Cardiac muscle cell (in vitro differentiated cells and primary cell): Measurements from ENCODE around the gene TGFB1. TPM values are rescaled to one million over a fixed set of nuclear protein-coding genes. Genes with fewer than 3 reads are reported as not detected.

Experiments used
- DNase-seq, 2 donors: peaks; one replicate each; pipeline versions ENCODE4 v3.0.0 to v3.0.0-alpha.2; 2010 to 2017; ENCODE audit warnings: low read depth in 1 of 2, low spot score in 1 of 2
- H3K27ac ChIP-seq: fragments of 200-600 bp; sonication (generic); 2 replicates; pipeline ENCODE4 v1.5.1; 2016
- H3K27me3 ChIP-seq: fragments of 200-600 bp; sonication (generic); 2 replicates; pipeline ENCODE4 v1.6.0; 2016; ENCODE audit warnings: control low read depth
- H3K36me3 ChIP-seq: fragments of 200-600 bp; sonication (generic); 2 replicates; pipeline ENCODE4 v1.5.1; 2016; ENCODE audit warnings: control low read depth
- H3K4me1 ChIP-seq: fragments of 200-600 bp; sonication (generic); 2 replicates; pipeline ENCODE4 v1.8.1; 2017; ENCODE audit warnings: low read depth, mild to moderate bottlenecking, mixed run types
- H3K4me3 ChIP-seq: fragments of 200-600 bp; sonication (generic); 2 replicates; pipeline ENCODE4 v1.5.1; 2016; ENCODE audit warnings: mild to moderate bottlenecking
- H3K9me3 ChIP-seq: fragments of 200-600 bp; sonication (generic); 2 replicates; pipeline ENCODE4 v1.5.1; 2017; ENCODE audit warnings: low read depth, mild to moderate bottlenecking, control low read depth
- CTCF ChIP-seq: IDR thresholded peaks from 2 replicates; pipeline ENCODE4 v1.5.1; 2012; ENCODE audit warnings: low read depth, mild to moderate bottlenecking, low read length
- polyA plus RNA-seq: library from polyadenylated mRNA; unstranded; fragments of >200 nt; fragmentation: Nextera tagmentation; extraction: Ambion mirVana; gene quantifications from 2 replicates; pipeline ENCODE4 v1.2.1, GENCODE V29; 2016
- total RNA-seq: library from RNA; depleted of rRNA; stranded (reverse); fragments of >200 nt; gene quantifications from 2 replicates; pipeline ENCODE4 v1.2.3, GENCODE V29; 2016

The TGFB1 gene
- 19.4 and 32.6 TPM in 2 replicates for total RNA-seq
- 34.8 and 52.3 TPM in 2 replicates for polyA plus RNA-seq

GRCh38 chr19:41353466-41354342 lies at the start of gene TGFB1:
Gene TGFB1, minus strand, starts transcription at chr19:41353922. Its CDS starts 878 bp downstream, at chr19:41353044.
- peak; percentile 77 to 95 for DNase-seq
- Histone ChIP-seq H3K27me3 (no peaks in the 10 kb centered on the region), H3K4me3 (peak within 1 kb of the TSS; percentile 68), H3K9me3 (no peaks in the 10 kb centered on the region), H3K36me3 (no peaks in the 10 kb centered on the region), H3K4me1 (no peaks in the 10 kb centered on the region), H3K27ac (no peak within 1 kb of the TSS)
- peak; percentile 88 for TF ChIP-seq CTCF

GRCh38 chr19:41402010-41402409 lies 48.3 kb upstream of the TGFB1 start:
- TF ChIP-seq CTCF = no peak
- Histone ChIP-seq H3K27ac (no peak overlapping the region), H3K36me3 (no peaks in the 10 kb centered on the region), H3K27me3 (no peaks in the 10 kb centered on the region), H3K4me1 (peaks cover 5% of the 10 kb centered on the region), H3K4me3 (no peak overlapping the region), H3K9me3 (no peaks in the 10 kb centered on the region)
- no peak for DNase-seq

GRCh38 chr19:41401483-41401882 lies 47.8 kb upstream of the TGFB1 start:
- H3K4me1 ChIP-seq = peaks cover 5% of the 10 kb centered on the region
- no peak overlapping the region for H3K4me3 ChIP-seq
- H3K27me3 ChIP-seq = no peaks in the 10 kb centered on the region
- no peaks in the 10 kb centered on the region for H3K36me3 ChIP-seq
- H3K27ac ChIP-seq = no peak overlapping the region
- no peak for DNase-seq
- no peak for TF ChIP-seq CTCF
- H3K9me3 ChIP-seq = no peaks in the 10 kb centered on the region

- Histone ChIP-seq H3K4me1 (peaks cover 5% of the 10 kb centered on the region), H3K36me3 (no peaks in the 10 kb centered on the region), H3K9me3 (no peaks in the 10 kb centered on the region), H3K27me3 (no peaks in the 10 kb centered on the region), H3K4me3 (no peak overlapping the region), H3K27ac (no peak overlapping the region)
- DNase-seq = no peak
- TF ChIP-seq CTCF = no peak
Observed at GRCh38 chr19:41399525-41399924, 45.8 kb upstream of the TGFB1 start.

GRCh38 chr19:41399091-41399490 lies 45.4 kb upstream of the TGFB1 start:
- TF ChIP-seq CTCF = no peak
- DNase-seq = no peak
- H3K4me1 ChIP-seq = peaks cover 5% of the 10 kb centered on the region
- H3K27ac ChIP-seq = no peak overlapping the region
- H3K27me3 ChIP-seq = no peaks in the 10 kb centered on the region
- no peaks in the 10 kb centered on the region for H3K9me3 ChIP-seq
- peak overlapping the region; percentile 98 for H3K4me3 ChIP-seq
- no peaks in the 10 kb centered on the region for H3K36me3 ChIP-seq
